BLaER1 treated with 17β-estradiol and CSF1 and Interleukin-3, amounts not matched to agents 10 nM and 100 nM (cell line): ENCODE measurements around the gene TNFSF10.

Experiments
- H3K27ac ChIP-seq, 11 experiments: shearing (Covaris generic); formaldehyde crosslinking; 2 replicates each; pipeline ENCODE4 v1.8.1; 2022
- H3K27me3 ChIP-seq, 11 experiments: shearing (Covaris generic); formaldehyde crosslinking; 2 replicates each; pipeline ENCODE4 v1.8.1; 2022
- H3K36me3 ChIP-seq, 11 experiments: shearing (Covaris generic); formaldehyde crosslinking; 2 replicates each; pipeline ENCODE4 v1.8.1; 2022
- H3K4me1 ChIP-seq, 10 experiments: shearing (Covaris generic); formaldehyde crosslinking; 2 replicates each; pipeline ENCODE4 v1.8.1; 2022
- H3K4me2 ChIP-seq, 11 experiments: shearing (Covaris generic); formaldehyde crosslinking; 2 replicates each; pipeline ENCODE4 v1.8.1; 2022
- H3K4me3 ChIP-seq, 10 experiments: shearing (Covaris generic); formaldehyde crosslinking; 2 replicates each; pipeline ENCODE4 v1.8.1; 2022
- H3K9ac ChIP-seq, 11 experiments: shearing (Covaris generic); formaldehyde crosslinking; 2 replicates each; pipeline ENCODE4 v1.8.1; 2022
- H3K9me3 ChIP-seq, 11 experiments: shearing (Covaris generic); formaldehyde crosslinking; replicated peaks in 1 of 11; 2 replicates each; pipeline ENCODE4 v1.8.1; 2022
- H4K20me1 ChIP-seq, 11 experiments: shearing (Covaris generic); formaldehyde crosslinking; 2 replicates each; pipeline ENCODE4 v1.8.1; 2022
- Cebpa-rat ChIP-seq, 11 experiments: shearing (Covaris generic); IDR thresholded peaks; 2 replicates each; pipeline ENCODE4 v1.8.1; 2022

Gene TNFSF10

DNA sequence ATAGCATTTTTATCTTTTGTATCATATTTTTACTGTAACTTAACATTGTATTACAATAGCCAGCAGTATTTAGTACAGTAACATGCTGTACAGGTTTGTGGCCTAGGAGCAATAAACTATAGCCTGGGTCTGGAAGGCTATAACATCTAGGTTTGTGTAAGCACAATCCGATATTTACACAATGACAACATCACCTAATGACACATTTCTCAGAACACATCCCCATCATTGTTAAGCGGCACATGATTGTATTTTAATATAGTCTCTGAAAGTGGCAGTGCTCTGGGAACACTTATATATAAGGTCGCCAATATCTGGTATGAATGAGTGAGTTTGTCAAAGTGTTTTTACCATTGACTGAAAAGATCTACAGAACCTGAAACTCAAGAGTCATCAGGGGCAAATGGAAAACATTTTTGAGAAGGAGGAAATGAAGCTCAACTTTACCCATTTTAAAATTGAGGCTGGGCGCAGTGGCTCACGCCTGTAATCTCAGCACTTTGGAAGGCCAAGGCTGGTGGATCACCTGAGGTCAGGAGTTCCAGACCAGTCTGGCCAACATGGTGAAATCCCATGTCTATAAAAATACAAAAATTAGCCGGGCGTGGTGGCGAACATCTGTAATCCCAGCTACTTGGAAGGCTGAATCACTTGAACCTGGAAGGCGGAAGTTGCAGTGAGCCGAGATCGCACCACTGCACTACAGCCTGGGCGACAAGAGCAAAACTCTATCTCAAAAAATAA lies 38.8 kb upstream of the TNFSF10 start:
- TF ChIP-seq Cebpa-rat (IDR thresholded peaks at IDR 0.05): no peak
- no peaks in the 10 kb centered on the region for H4K20me1 ChIP-seq
- no peaks in the 10 kb centered on the region for H3K27me3 ChIP-seq
- peak overlapping the region in 9 of 11 experiments; percentile 63 to 89 (median 82); a peak in 18 of 22 replicates for H3K4me2 ChIP-seq
- H3K36me3 ChIP-seq: no peaks in the 10 kb centered on the region
- peaks cover 0 to 10% (median 0%) of the 10 kb centered on the region in 11 experiments; a peak in 7 of 22 replicates for H3K9me3 ChIP-seq
- peaks cover 9 to 86% (median 76%) of the 10 kb centered on the region in 10 experiments for H3K4me1 ChIP-seq
- peak overlapping the region; percentile 11 to 90 (median 85); a peak in 20 of 22 replicates for H3K27ac ChIP-seq
- peak overlapping the region in 2 of 10 experiments; percentile 36 to 38; a peak in 3 of 20 replicates for H3K4me3 ChIP-seq
- peak overlapping the region in 9 of 11 experiments; percentile 8 to 75 (median 59); a peak in 14 of 22 replicates for H3K9ac ChIP-seq

DNA sequence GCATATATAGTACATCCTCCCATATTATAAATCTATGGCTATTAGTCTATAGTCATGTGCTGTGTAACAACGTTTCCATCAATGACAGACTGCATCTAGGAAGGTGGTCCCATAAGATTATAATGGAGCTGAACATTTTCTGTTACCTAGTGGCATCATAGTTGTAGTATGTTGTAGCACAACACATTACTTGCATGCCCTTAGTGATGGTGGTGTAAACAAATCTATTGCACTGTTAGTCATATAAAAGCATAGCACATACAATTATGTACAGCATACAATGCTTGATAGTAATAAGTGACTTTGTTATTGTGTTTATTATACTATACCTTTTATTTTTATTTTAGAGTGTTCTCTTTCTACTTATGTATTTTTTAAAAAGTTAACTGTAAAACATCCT lies 37.4 kb upstream of the TNFSF10 start:
- peaks cover 9 to 89% (median 80%) of the 10 kb centered on the region in 10 experiments for H3K4me1 ChIP-seq

DNA sequence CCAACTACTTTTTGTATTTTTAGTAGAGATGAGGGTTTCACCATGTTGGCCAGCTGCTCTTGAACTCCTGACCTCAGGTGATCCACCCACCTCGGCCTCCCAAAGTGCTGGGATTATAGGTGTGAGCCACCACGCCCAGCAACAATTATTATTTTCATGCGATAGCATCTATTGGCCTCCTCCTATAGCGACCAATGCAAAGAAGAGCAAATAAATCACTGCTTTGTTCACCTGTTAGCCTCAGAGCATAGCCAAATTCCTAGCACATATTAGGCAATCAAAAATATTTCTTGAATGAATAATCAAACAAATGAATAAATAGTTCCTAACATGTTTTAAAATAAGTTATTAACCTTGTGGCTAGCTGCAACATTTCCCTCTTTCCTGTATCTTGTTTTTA lies 36.8 kb upstream of the TNFSF10 start:
- TF ChIP-seq Cebpa-rat (IDR thresholded peaks at IDR 0.05): no peak
- H3K27ac ChIP-seq: peak overlapping the region; percentile 63 to 90 (median 87)

More for the DNA sequence above, 37.4 kb upstream of the TNFSF10 start:
- no peak overlapping the region; a peak in 1 of 22 replicates for H3K9ac ChIP-seq
- peak overlapping the region in 7 of 11 experiments; percentile 77 to 87 (median 85); a peak in 14 of 22 replicates for H3K4me2 ChIP-seq
- no peaks in the 10 kb centered on the region for H4K20me1 ChIP-seq
- H3K9me3 ChIP-seq: peaks cover 0 to 6% (median 0%) of the 10 kb centered on the region in 11 experiments; a peak in 3 of 22 replicates
- no peaks in the 10 kb centered on the region for H3K36me3 ChIP-seq
- no peak for TF ChIP-seq Cebpa-rat (IDR thresholded peaks at IDR 0.05)
- H3K4me3 ChIP-seq: no peak overlapping the region
- H3K27ac ChIP-seq: peak overlapping the region in 10 of 11 experiments; percentile 81 to 90 (median 87); a peak in 18 of 22 replicates
- H3K27me3 ChIP-seq: no peaks in the 10 kb centered on the region

DNA sequence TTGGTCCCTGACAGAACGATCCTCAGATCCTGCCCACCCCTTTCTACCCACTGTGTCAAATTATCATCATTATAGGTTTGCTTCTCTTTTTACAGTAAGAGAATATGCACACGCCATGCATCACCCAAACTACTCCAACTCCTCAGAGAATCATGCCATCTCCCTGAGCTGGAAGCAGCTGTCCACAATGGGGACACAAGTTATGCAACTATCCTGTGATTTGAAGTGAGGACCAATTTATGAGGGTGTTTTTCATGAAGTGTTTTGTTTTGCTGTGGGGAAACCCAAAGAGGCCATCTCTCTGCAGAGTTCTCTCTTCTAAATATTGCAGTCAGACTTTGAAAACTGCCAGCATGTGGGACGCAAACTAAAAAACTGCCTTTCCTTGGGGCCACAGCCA lies 35.8 kb upstream of the TNFSF10 start:
- peak; percentile 74 to 91 (median 83); a peak in 20 of 22 replicates for TF ChIP-seq Cebpa-rat (IDR thresholded peaks at IDR 0.05)
- Histone ChIP-seq H3K4me2 (peak overlapping the region; percentile 27 to 87 (median 79)), H3K9me3 (peaks cover 0 to 6% (median 0%) of the 10 kb centered on the region in 11 experiments; a peak in 3 of 22 replicates), H4K20me1 (no peaks in the 10 kb centered on the region), H3K4me3 (0 out of 20 replicates have a peak overlapping the region, but pooled peaks of 1 of the 10 experiments have one; percentile 1), H3K27ac (peak overlapping the region; percentile 63 to 90 (median 87)), H3K36me3 (no peaks in the 10 kb centered on the region), H3K9ac (peak overlapping the region; percentile 36 to 76 (median 71); a peak in 17 of 22 replicates), H3K27me3 (no peaks in the 10 kb centered on the region), H3K4me1 (peaks cover 9 to 76% (median 74%) of the 10 kb centered on the region in 10 experiments)

More for the DNA sequence above, 36.8 kb upstream of the TNFSF10 start:
- Histone ChIP-seq H3K36me3 (no peaks in the 10 kb centered on the region), H3K4me3 (no peak overlapping the region), H3K9me3 (peaks cover 0 to 6% (median 0%) of the 10 kb centered on the region in 11 experiments; a peak in 3 of 22 replicates), H3K4me1 (peaks cover 9 to 85% (median 80%) of the 10 kb centered on the region in 10 experiments), H3K4me2 (peak overlapping the region in 9 of 11 experiments; percentile 59 to 87 (median 82); a peak in 19 of 22 replicates), H3K9ac (peak overlapping the region in 9 of 11 experiments; percentile 64 to 76 (median 71); a peak in 14 of 22 replicates), H4K20me1 (no peaks in the 10 kb centered on the region), H3K27me3 (no peaks in the 10 kb centered on the region)

DNA sequence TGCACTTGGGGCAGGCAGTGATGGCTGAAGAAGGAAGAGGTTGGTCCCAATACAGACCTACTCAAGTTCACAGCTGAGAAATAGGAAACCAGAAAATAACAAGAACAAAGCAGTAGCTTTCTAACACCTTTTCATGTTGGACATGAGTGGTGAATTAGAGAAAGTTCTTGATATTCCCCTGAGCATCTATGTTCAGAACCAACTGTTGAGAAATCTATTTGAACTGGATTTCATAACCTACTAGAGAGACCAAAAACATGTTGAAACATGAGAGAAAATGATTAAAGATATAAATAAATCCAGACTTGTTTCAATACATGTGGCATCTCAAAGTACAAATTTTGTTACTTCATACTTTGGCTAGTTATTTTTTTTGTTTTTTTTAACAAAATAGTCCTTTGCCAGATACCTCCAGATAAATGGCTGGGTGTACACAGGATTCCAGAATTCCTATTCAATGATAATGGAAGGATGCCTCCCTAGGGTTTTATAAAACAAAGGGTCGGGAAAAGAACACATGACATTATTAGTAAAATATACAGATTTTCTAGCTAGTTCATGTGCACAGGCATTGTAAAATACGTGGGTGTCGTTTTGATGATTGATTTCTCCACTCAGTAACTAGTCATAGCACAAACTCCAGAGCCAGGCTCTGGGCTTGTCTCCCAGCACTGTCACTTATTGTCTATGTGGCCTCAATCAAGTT lies 34.4 kb upstream of the TNFSF10 start:
- no peak for TF ChIP-seq Cebpa-rat (IDR thresholded peaks at IDR 0.05)
- Histone ChIP-seq H3K36me3 (no peaks in the 10 kb centered on the region), H3K4me1 (peaks cover 9 to 68% (median 60%) of the 10 kb centered on the region in 10 experiments), H3K27me3 (no peaks in the 10 kb centered on the region), H3K27ac (peak overlapping the region; percentile 63 to 90 (median 86); a peak in 21 of 22 replicates), H3K9me3 (peaks cover 0 to 6% (median 0%) of the 10 kb centered on the region in 11 experiments; a peak in 3 of 22 replicates), H3K4me3 (no peak overlapping the region), H3K9ac (peak overlapping the region in 7 of 11 experiments; percentile 42 to 76 (median 72); a peak in 7 of 22 replicates), H4K20me1 (no peaks in the 10 kb centered on the region), H3K4me2 (peak overlapping the region in 10 of 11 experiments; percentile 13 to 87 (median 80); a peak in 19 of 22 replicates)

DNA sequence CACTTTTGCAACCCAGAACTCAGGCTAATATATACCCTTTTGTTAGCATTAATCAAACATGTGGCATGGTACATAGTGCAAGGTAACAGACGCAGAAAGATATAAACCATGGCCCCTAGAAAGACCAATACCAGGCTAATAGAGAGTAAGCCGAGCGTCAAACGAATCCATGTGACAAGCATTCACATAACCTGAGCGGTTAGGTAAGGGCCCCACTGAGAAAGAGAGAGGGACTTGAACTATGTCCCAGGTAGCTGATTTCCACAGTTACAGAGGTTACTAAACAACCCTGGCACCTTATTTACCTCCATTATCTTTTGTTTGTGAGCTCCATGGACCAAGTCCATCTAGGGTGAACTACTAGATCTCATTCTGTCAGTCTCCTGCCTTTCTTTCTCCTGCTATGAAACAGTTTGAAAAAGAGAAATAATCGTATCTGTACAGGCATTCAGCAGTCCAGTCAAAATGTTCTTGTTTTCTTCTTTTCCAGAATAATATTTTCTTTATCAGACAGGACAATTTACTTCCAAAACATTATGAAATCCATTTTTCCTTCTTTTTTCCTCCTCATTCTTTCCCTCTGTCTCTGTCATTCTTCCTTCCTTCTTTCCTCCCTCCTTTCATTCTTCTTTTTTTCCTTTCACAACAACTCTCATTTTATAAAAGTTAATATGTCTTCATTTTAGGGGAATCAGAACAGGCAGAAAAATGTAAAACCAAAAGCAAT lies 30.5 kb upstream of the TNFSF10 start:
- Histone ChIP-seq H3K27me3 (no peaks in the 10 kb centered on the region), H3K9ac (no peak overlapping the region), H3K4me1 (peaks cover 1 to 64% (median 36%) of the 10 kb centered on the region in 10 experiments), H3K9me3 (peaks cover 0 to 19% (median 10%) of the 10 kb centered on the region in 11 experiments; a peak in 12 of 22 replicates), H3K4me3 (no peak overlapping the region), H3K36me3 (no peaks in the 10 kb centered on the region; a peak in 1 of 22 replicates), H3K4me2 (no peak overlapping the region), H4K20me1 (no peaks in the 10 kb centered on the region), H3K27ac (peak overlapping the region in 3 of 11 experiments; percentile 11 to 20 (median 12); a peak in 3 of 22 replicates)
- no peak for TF ChIP-seq Cebpa-rat (IDR thresholded peaks at IDR 0.05)

DNA sequence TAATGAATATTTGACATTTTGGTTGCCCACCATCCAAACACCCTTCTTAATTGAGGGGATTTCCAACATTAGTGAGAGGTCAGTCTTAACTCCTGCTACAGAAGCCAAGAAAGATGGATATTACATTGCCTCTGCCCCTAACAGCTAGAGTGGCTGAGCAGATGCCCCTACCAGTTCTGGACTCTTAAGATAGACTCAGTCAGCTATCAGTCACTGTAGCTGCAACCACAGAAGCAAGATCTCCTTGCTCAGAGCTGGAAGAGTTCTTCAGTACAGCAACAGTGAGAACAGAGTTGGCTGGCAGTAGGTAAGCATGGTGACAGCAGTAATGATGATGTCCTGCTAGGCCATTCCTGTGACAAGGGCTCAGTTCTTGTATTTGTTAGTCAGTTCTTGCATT lies 29.4 kb upstream of the TNFSF10 start:
- H3K4me2 ChIP-seq: no peak overlapping the region
- peaks cover 0 to 23% (median 15%) of the 10 kb centered on the region in 11 experiments; a peak in 12 of 22 replicates for H3K9me3 ChIP-seq
- no peak for TF ChIP-seq Cebpa-rat (IDR thresholded peaks at IDR 0.05)
- H3K4me3 ChIP-seq: no peak overlapping the region
- no peak overlapping the region for H3K9ac ChIP-seq
- H3K27me3 ChIP-seq: no peaks in the 10 kb centered on the region
- no peaks in the 10 kb centered on the region for H4K20me1 ChIP-seq
- peak overlapping the region in 4 of 11 experiments; percentile 9 to 31 (median 26); a peak in 3 of 22 replicates for H3K27ac ChIP-seq
- no peaks in the 10 kb centered on the region; a peak in 1 of 22 replicates for H3K36me3 ChIP-seq
- peaks cover 0 to 64% (median 35%) of the 10 kb centered on the region in 10 experiments; a peak in 17 of 20 replicates for H3K4me1 ChIP-seq

DNA sequence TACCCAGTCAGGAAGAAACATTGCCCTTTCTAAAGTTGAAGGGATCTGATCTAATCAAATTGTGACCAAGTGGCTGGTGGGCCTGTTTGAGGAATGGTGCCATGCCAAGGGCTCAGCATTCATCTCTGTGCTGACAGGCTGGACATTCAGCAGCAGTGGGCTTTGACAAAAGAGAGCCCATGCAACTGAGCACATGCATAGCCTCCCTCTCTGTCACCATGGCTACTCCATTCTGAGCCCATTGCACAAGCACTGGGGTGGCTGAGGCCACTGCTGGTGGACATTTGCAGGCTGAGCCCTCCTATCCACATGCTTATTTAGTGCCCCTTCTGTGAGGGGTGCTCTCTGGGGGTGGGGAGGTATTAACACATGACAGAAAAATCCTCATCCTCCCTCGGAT lies 28.6 kb upstream of the TNFSF10 start:
- peak overlapping the region in 4 of 11 experiments; percentile 52 to 86 (median 62); a peak in 7 of 22 replicates for H3K4me2 ChIP-seq
- H4K20me1 ChIP-seq: no peaks in the 10 kb centered on the region
- TF ChIP-seq Cebpa-rat (IDR thresholded peaks at IDR 0.05): no peak

More for the DNA sequence above, 28.6 kb upstream of the TNFSF10 start:
- H3K9me3 ChIP-seq: peaks cover 0 to 23% (median 15%) of the 10 kb centered on the region in 11 experiments; a peak in 12 of 22 replicates
- H3K4me3 ChIP-seq: no peak overlapping the region
- H3K27me3 ChIP-seq: no peaks in the 10 kb centered on the region
- no peak overlapping the region for H3K9ac ChIP-seq
- H3K27ac ChIP-seq: peak overlapping the region in 4 of 11 experiments; percentile 23 to 87 (median 56); a peak in 6 of 22 replicates
- peaks cover 6 to 64% (median 35%) of the 10 kb centered on the region in 10 experiments for H3K4me1 ChIP-seq
- H3K36me3 ChIP-seq: no peaks in the 10 kb centered on the region; a peak in 1 of 22 replicates
